Right lobe of liver (tissue), 6 donors: Measurements from ENCODE around the gene HM13. TPM values are rescaled to one million over a fixed set of nuclear protein-coding genes. Genes with fewer than 3 reads are reported as not detected.

ENCODE experiments used
- ATAC-seq, 4 donors: fragments of 200-7000 bp; cut with Tn5 transposase; one replicate each; pipeline ENCODE4 v1.9.1; 2020; ENCODE audit warnings: mild to moderate bottlenecking in 4 of 4, moderate library complexity in 4 of 4
- DNase-seq, 3 donors: peaks; one replicate each; pipeline ENCODE4 v3.0.0-alpha.2; 2020
- H3K27ac ChIP-seq, 3 donors: fragments of 200-600 bp; one replicate each; pipeline ENCODE4 v1.8.0; 2022
- H3K27me3 ChIP-seq, 2 donors: fragments of 200-600 bp; one replicate each; pipeline ENCODE4 v1.8.0; 2022
- H3K36me3 ChIP-seq, 4 donors: fragments of 200-600 bp; sonication (generic) in 1 of 4; one replicate each; pipeline versions ENCODE4 v1.5.1 to v1.8.0; 2017 to 2022; ENCODE audit warnings: control low read depth in 1 of 4
- H3K4me1 ChIP-seq, 4 donors: fragments of 200-600 bp; sonication (generic) in 1 of 4; one replicate each; pipeline versions ENCODE4 v1.5.1 to v1.8.0; 2017 to 2022; ENCODE audit warnings: control low read depth in 1 of 4
- H3K4me3 ChIP-seq, 3 donors: fragments of 200-600 bp; one replicate each; pipeline ENCODE4 v1.8.0; 2022
- H3K9me3 ChIP-seq, 4 donors: fragments of 200-600 bp; sonication (generic) in 1 of 4; one replicate each; pipeline versions ENCODE4 v1.5.1 to v1.8.0; 2017 to 2022; ENCODE audit warnings: control low read depth in 1 of 4
- CTCF ChIP-seq, 4 donors: fragments of 200-600 bp in 3 of 4; fragments of 450-650 bp in 1 of 4; IDR thresholded peaks; one replicate each; pipeline versions ENCODE4 v1.5.1 to v1.8.0; 2016 to 2022; ENCODE audit warnings: antibody characterized with exemption in 4 of 4, mild to moderate bottlenecking in 2 of 4
- POLR2A ChIP-seq: fragments of 450-650 bp; IDR thresholded peaks from one replicate; pipeline ENCODE4 v1.6.1; 2017; ENCODE audit warnings: antibody characterized with exemption, mild to moderate bottlenecking
- WGBS: methylation state at CpG from one replicate; pipeline ENCODE4 v1.1.6; 2018; ENCODE audit warnings: low coverage, low lambda C conversion rate; ENCODE audit not compliant: insufficient coverage; ENCODE audit errors: missing lambda C conversion rate; 5-methylcytosine and 5-hydroxymethylcytosine counted together
- intact Hi-C, 2 donors: fragments of 100-400 bp; cut with DNase I; formaldehyde crosslinking; loops; one replicate each; pipeline versions ENCODE4 v1.11.2 to v1.14.1; 2022
- total RNA-seq, 6 experiments: library from RNA; depleted of rRNA in 2 of 6; stranded (reverse); fragments of >200 nt in 2 of 6; fragmentation: NEBNext Ultra II Directional in 3 of 6; extraction: Animal tissue kit (Norgen Biotek cat#: 25700) in 3 of 6; gene quantifications; one replicate each; pipeline versions ENCODE4 v1.1.0 to v1.2.4, GENCODE V29; 2016 to 2023
- donor health status: DM: no; HTN: yes; CAD: no.
- donor health status: DM: no; HTN: no; CAD: no.
- donor health status: DM: no; HTN: no; CAD: no.
- donor health status: DM: no; HTN: yes; CAD: no.
- donor health status: DM: no; HTN: yes; CAD: no.

HM13 gene
- total RNA-seq, 6 experiments from 2014 or later, result 78.1 to 141 (median 114) TPM

GRCh38 chr20:31515072-31515774, 981 bp downstream of the HM13 start:
- H3K4me3 ChIP-seq, result peak overlapping the region; percentile 87 to 99 (median 98)
- DNase-seq, result no peak
- H3K9me3 ChIP-seq, result no peaks in the 10 kb centered on the region
- 5% methylated on average over 4 of the region's 4 CpGs for WGBS
- ATAC-seq, result no peak
- peak overlapping the region; percentile 47 to 76 (median 65) for H3K27ac ChIP-seq
- intact Hi-C loops, result no loop called here
- no peaks in the 10 kb centered on the region for H3K27me3 ChIP-seq
- H3K4me1 ChIP-seq, result peaks cover 0 to 30% (median 7%) of the 10 kb centered on the region in 4 donors
- H3K36me3 ChIP-seq, result no peaks in the 10 kb centered on the region
- TF ChIP-seq CTCF (IDR thresholded peaks at IDR 0.05), result no peak
- no peak for TF ChIP-seq POLR2A

- Histone ChIP-seq H3K4me3 (peak overlapping the region in 2 of 3 donors; percentile 98 to 99), H3K36me3 (no peaks in the 10 kb centered on the region), H3K4me1 (peaks cover 0 to 30% (median 7%) of the 10 kb centered on the region in 4 donors), H3K27ac (no peak overlapping the region), H3K27me3 (no peaks in the 10 kb centered on the region), H3K9me3 (no peaks in the 10 kb centered on the region)
- intact Hi-C loops, result no loop called here
- DNase-seq (no peak), ATAC-seq (no peak)
- TF ChIP-seq POLR2A (no peak), CTCF (IDR thresholded peaks at IDR 0.05) (no peak)
- WGBS, result 37% methylated on average over 3 of the region's 3 CpGs
Measured at GRCh38 chr20:31515775-31516107, 1.5 kb downstream of the HM13 start.

- H3K4me1 ChIP-seq, result peaks cover 0 to 30% (median 7%) of the 10 kb centered on the region in 4 donors
- no peak for ATAC-seq
- no peaks in the 10 kb centered on the region for H3K9me3 ChIP-seq
- intact Hi-C loops, result no loop called here
- peak overlapping the region in 1 of 3 donors; percentile 37 for H3K27ac ChIP-seq
- no peaks in the 10 kb centered on the region for H3K27me3 ChIP-seq
- no peaks in the 10 kb centered on the region for H3K36me3 ChIP-seq
- H3K4me3 ChIP-seq, result no peak overlapping the region
- TF ChIP-seq CTCF (IDR thresholded peaks at IDR 0.05), result no peak
- TF ChIP-seq POLR2A, result no peak
- no peak for DNase-seq
- 95% methylated on average over 4 of the region's 4 CpGs for WGBS
Measured at GRCh38 chr20:31516166-31516565, 1.9 kb downstream of the HM13 start.

- WGBS, result no CpG with 5 or more reads among the region's 2 CpGs
- no peak for TF ChIP-seq POLR2A
- TF ChIP-seq CTCF (IDR thresholded peaks at IDR 0.05), result no peak
- Histone ChIP-seq H3K4me3 (no peak overlapping the region), H3K9me3 (no peaks in the 10 kb centered on the region), H3K36me3 (no peaks in the 10 kb centered on the region), H3K4me1 (peaks cover 0 to 30% (median 7%) of the 10 kb centered on the region in 4 donors), H3K27me3 (no peaks in the 10 kb centered on the region), H3K27ac (peak overlapping the region in 1 of 3 donors; percentile 37)
- DNase-seq, result no peak
- intact Hi-C loops, result no loop called here
- no peak for ATAC-seq
Measured at GRCh38 chr20:31516651-31517050, 2.4 kb downstream of the HM13 start.
